BJ (cell line): ENCODE measurements around the gene ABCC9. TPM values are rescaled to one million over a fixed set of nuclear protein-coding genes. Genes with fewer than 3 reads are reported as not detected.

ENCODE experiments used
- CTCF ChIA-PET: fragments of 350-600 bp; formaldehyde crosslinking; extraction: SDS; loops from one replicate; lab custom pipeline; 2021; ENCODE audit warnings: antibody characterized with exemption, inconsistent platforms; lab: Yijun Ruan, JAX
- POLR2A ChIA-PET: fragments of 300-600 bp; sonication (Branson Sonifier 250); formaldehyde crosslinking; extraction: SDS; loops from one replicate; lab custom pipeline; 2021; ENCODE audit warnings: antibody characterized with exemption; lab: Charles Lee
- DNase-seq: peaks from one replicate; pipeline ENCODE4 v3.0.0-alpha.2; 2011; ENCODE audit warnings: low read depth
- H3K27me3 ChIP-seq: 2 replicates; pipeline ENCODE4 v1.6.0; 2011; ENCODE audit warnings: low read length; ENCODE audit not compliant: control insufficient read depth, insufficient read depth
- H3K36me3 ChIP-seq: 2 replicates; pipeline ENCODE4 v1.5.1; 2011; ENCODE audit warnings: low read length; ENCODE audit not compliant: control insufficient read depth, insufficient read depth
- H3K4me3 ChIP-seq: 2 replicates; pipeline ENCODE4 v1.5.1; 2011; ENCODE audit warnings: low read depth, mild to moderate bottlenecking, control low read depth, low read length
- CTCF ChIP-seq: IDR thresholded peaks from 2 replicates; pipeline ENCODE4 v1.5.1; 2011; ENCODE audit warnings: low read depth, mild to moderate bottlenecking, control low read depth, inconsistent platforms, low read length, moderate library complexity; ENCODE audit not compliant: insufficient read depth
- polyA plus RNA-seq: library from polyadenylated mRNA; depleted of rRNA; stranded (reverse); fragments of >200 nt; gene quantifications from 2 replicates; pipeline ENCODE4 v1.2.3, GENCODE V29; 2011

The ABCC9 gene
- polyA plus RNA-seq, 1 experiment: 5.9 TPM

GRCh38 chr12:21819236-21819635, 122.0 kb downstream of the ABCC9 start:
- no peak for TF ChIP-seq CTCF
- Histone ChIP-seq H3K36me3 (no peaks in the 10 kb centered on the region), H3K27me3 (no peaks in the 10 kb centered on the region), H3K4me3 (no peak overlapping the region)
- ChIA-PET CTCF (no interaction called here), POLR2A (no interaction called here)
- peak; percentile 49 for DNase-seq

- POLR2A ChIA-PET: interaction anchor here (0.6 kb wide), 1 partner anchor 23 kb away, joined by 7 read pairs; no protein-coding TSS in a partner anchor
- H3K4me3 ChIP-seq: no peak overlapping the region
- CTCF ChIA-PET: interaction anchor here (0.5 to 1.1 kb wide), 3 partner anchors 10 to 172 kb away, joined by 3 to 4 read pairs (median 3); no protein-coding TSS in a partner anchor
- peak; percentile 31 for DNase-seq
- no peaks in the 10 kb centered on the region for H3K36me3 ChIP-seq
- no peaks in the 10 kb centered on the region for H3K27me3 ChIP-seq
- TF ChIP-seq CTCF: no peak
Observed at GRCh38 chr12:21818627-21819026, 122.6 kb downstream of the ABCC9 start.

GRCh38 chr12:21815306-21816062, 125.7 kb downstream of the ABCC9 start:
- ChIA-PET CTCF (no interaction called here), POLR2A (no interaction called here)
- no peaks in the 10 kb centered on the region for H3K27me3 ChIP-seq
- no peak overlapping the region for H3K4me3 ChIP-seq
- no peaks in the 10 kb centered on the region for H3K36me3 ChIP-seq
- DNase-seq: no peak
- TF ChIP-seq CTCF: no peak

GRCh38 chr12:21814814-21815213, 126.4 kb downstream of the ABCC9 start:
- ChIA-PET POLR2A (no interaction called here), CTCF (interaction anchor here (1.4 kb wide), 1 partner anchor 11 kb away, joined by 3 read pairs; no protein-coding TSS in a partner anchor)
- TF ChIP-seq CTCF: no peak
- Histone ChIP-seq H3K27me3 (no peaks in the 10 kb centered on the region), H3K36me3 (no peaks in the 10 kb centered on the region), H3K4me3 (no peak overlapping the region)
- no peak for DNase-seq

- ChIA-PET POLR2A (no interaction called here), CTCF (interaction anchor here (1.4 kb wide), 1 partner anchor 11 kb away, joined by 3 read pairs; no protein-coding TSS in a partner anchor)
Observed at GRCh38 chr12:21814327-21814726, 126.9 kb downstream of the ABCC9 start.

More at GRCh38 chr12:21814327-21814726, 126.9 kb downstream of the ABCC9 start:
- DNase-seq: no peak
- no peak for TF ChIP-seq CTCF
- Histone ChIP-seq H3K4me3 (no peak overlapping the region), H3K36me3 (no peaks in the 10 kb centered on the region), H3K27me3 (no peaks in the 10 kb centered on the region)
